Measurements from ENCODE around the gene EIF5AL1. TPM values are rescaled to one million over a fixed set of nuclear protein-coding genes. Genes with fewer than 3 reads are reported as not detected.
A peak's percentile ranks its signal among the peaks of the same experiment; 100 is the strongest.

The EIF5AL1 gene
- total RNA-seq, 1 experiment from 2014 or later = 0.17 TPM

DNA sequence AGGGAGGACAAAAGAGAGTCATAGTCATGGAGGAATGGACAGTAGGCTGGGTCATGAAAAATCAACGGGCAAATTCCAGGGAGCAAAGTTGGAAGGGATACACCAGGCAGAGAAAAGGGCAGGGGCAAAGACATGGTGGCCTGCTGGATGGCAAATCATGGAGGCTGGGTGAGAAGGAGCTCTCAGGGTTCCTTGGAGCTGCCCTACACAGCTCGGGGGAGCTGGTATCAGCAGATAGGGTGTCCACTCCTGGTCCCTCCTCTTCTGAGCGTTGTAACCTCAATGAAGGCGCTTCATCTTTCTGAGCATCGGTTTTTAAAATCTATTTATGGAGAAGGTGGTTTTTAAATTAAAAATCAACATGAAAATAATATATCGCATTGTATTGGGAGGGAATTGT is 27.9 kb upstream of the EIF5AL1 start:
- ChIA-PET CTCF (interaction anchor here (1.1 to 4.9 kb wide), 2 partner anchors 17 to 110 kb away, joined by 3 to 120 read pairs; no protein-coding TSS in a partner anchor), POLR2A (interaction anchor here (0.7 kb wide), 1 partner anchor 39 kb away, joined by 4 read pairs; the partner anchor contains the start of gene ZCCHC24)
- TF ChIP-seq NR1H2 (CRISPR knock-in tag; IDR thresholded peaks at IDR 0.05) (no peak), HMGA2 (CRISPR knock-in tag; IDR thresholded peaks at IDR 0.05) (no peak), ZNF423 (CRISPR knock-in tag; IDR thresholded peaks at IDR 0.05) (no peak)
- TF ChIP-seq, protein P1, sequence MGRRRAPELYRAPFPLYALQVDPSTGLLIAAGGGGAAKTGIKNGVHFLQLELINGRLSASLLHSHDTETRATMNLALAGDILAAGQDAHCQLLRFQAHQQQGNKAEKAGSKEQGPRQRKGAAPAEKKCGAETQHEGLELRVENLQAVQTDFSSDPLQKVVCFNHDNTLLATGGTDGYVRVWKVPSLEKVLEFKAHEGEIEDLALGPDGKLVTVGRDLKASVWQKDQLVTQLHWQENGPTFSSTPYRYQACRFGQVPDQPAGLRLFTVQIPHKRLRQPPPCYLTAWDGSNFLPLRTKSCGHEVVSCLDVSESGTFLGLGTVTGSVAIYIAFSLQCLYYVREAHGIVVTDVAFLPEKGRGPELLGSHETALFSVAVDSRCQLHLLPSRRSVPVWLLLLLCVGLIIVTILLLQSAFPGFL (CRISPR knock-in tag; IDR thresholded peaks at IDR 0.05; ENCODE audit: borderline replicate concordance) = no peak
- TF ChIP-seq, protein P2, sequence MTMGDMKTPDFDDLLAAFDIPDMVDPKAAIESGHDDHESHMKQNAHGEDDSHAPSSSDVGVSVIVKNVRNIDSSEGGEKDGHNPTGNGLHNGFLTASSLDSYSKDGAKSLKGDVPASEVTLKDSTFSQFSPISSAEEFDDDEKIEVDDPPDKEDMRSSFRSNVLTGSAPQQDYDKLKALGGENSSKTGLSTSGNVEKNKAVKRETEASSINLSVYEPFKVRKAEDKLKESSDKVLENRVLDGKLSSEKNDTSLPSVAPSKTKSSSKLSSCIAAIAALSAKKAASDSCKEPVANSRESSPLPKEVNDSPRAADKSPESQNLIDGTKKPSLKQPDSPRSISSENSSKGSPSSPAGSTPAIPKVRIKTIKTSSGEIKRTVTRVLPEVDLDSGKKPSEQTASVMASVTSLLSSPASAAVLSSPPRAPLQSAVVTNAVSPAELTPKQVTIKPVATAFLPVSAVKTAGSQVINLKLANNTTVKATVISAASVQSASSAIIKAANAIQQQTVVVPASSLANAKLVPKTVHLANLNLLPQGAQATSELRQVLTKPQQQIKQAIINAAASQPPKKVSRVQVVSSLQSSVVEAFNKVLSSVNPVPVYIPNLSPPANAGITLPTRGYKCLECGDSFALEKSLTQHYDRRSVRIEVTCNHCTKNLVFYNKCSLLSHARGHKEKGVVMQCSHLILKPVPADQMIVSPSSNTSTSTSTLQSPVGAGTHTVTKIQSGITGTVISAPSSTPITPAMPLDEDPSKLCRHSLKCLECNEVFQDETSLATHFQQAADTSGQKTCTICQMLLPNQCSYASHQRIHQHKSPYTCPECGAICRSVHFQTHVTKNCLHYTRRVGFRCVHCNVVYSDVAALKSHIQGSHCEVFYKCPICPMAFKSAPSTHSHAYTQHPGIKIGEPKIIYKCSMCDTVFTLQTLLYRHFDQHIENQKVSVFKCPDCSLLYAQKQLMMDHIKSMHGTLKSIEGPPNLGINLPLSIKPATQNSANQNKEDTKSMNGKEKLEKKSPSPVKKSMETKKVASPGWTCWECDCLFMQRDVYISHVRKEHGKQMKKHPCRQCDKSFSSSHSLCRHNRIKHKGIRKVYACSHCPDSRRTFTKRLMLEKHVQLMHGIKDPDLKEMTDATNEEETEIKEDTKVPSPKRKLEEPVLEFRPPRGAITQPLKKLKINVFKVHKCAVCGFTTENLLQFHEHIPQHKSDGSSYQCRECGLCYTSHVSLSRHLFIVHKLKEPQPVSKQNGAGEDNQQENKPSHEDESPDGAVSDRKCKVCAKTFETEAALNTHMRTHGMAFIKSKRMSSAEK (CRISPR knock-in tag; IDR thresholded peaks at IDR 0.05; ENCODE audit: borderline replicate concordance) = no peak
- TF ChIP-seq, protein P3, sequence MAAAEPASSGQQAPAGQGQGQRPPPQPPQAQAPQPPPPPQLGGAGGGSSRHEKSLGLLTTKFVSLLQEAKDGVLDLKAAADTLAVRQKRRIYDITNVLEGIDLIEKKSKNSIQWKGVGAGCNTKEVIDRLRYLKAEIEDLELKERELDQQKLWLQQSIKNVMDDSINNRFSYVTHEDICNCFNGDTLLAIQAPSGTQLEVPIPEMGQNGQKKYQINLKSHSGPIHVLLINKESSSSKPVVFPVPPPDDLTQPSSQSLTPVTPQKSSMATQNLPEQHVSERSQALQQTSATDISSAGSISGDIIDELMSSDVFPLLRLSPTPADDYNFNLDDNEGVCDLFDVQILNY (CRISPR knock-in tag; IDR thresholded peaks at IDR 0.05) = no peak
- peaks cover 6% of the 10 kb centered on the region; the same call in 1 of the 2 replicates for H3K9me3 Mint-ChIP-seq
- ATAC-seq = no peak
- DNase-seq (ENCODE audit: low spot score) = no peak
- H3K27ac Mint-ChIP-seq = no peak overlapping the region
- peaks cover 4% of the 10 kb centered on the region; the same call in 1 of the 2 replicates for H3K4me1 Mint-ChIP-seq
- H3K27me3 Mint-ChIP-seq (ENCODE audit: low read depth) = peaks cover 7% of the 10 kb centered on the region
- H3K36me3 Mint-ChIP-seq = no peaks in the 10 kb centered on the region
- no peak overlapping the region for H3K4me3 Mint-ChIP-seq

DNA sequence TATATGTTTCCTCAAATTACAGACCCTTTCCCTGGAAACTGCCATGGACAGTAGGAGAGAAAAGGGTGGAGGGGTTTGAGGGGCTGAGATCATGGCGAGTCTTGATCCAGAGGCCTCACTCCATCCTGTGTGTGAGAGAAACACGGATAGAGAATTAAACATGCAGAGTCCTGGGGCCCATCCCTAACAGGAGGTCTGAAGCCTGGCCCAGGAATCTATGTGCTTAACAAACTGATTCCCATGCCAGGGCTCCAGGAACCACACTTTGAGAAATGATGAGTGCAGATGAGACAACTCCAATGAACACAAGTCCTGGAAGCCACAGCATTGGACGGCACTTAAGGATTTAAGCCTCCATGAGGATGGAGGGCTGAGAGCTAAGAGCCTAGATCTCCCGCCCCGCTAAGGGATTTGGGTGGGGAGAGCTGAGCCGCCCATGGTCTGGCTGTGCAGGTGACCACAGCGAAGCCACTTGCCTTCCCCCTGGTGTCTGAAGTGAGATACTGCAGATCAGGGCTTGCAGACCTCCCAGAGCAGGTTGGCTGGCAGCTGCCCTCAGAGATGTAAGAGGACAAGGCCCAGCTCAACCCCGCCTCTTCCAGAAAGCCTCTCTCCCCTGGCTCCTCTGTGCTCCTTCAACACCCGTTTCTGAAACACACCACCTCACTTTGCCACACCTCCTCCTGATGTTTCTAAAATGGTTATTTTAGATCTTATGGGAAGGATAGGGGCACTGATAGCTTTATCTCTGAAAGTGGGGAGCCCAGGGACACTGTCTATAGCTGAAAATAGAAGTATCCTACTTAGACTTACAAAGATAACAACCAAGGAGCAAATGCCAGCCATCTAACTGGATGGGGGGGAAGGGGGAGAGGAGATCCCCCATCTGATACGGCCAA is 24.8 kb upstream of the EIF5AL1 start:
- Mint-ChIP-seq H3K36me3 (no peaks in the 10 kb centered on the region), H3K27me3 (ENCODE audit: low read depth) (no peaks in the 10 kb centered on the region; the same call in none of the 2 replicates), H3K9me3 (no peaks in the 10 kb centered on the region), H3K4me1 (peaks cover 12% of the 10 kb centered on the region), H3K27ac (no peak overlapping the region), H3K4me3 (no peak overlapping the region)
- TF ChIP-seq, protein P4, sequence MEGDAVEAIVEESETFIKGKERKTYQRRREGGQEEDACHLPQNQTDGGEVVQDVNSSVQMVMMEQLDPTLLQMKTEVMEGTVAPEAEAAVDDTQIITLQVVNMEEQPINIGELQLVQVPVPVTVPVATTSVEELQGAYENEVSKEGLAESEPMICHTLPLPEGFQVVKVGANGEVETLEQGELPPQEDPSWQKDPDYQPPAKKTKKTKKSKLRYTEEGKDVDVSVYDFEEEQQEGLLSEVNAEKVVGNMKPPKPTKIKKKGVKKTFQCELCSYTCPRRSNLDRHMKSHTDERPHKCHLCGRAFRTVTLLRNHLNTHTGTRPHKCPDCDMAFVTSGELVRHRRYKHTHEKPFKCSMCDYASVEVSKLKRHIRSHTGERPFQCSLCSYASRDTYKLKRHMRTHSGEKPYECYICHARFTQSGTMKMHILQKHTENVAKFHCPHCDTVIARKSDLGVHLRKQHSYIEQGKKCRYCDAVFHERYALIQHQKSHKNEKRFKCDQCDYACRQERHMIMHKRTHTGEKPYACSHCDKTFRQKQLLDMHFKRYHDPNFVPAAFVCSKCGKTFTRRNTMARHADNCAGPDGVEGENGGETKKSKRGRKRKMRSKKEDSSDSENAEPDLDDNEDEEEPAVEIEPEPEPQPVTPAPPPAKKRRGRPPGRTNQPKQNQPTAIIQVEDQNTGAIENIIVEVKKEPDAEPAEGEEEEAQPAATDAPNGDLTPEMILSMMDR (IDR thresholded peaks at IDR 0.05) = peak; percentile 81
- TF ChIP-seq ZNF121 (CRISPR knock-in tag; IDR thresholded peaks at IDR 0.05) = peak; percentile 20; the same call in 1 of the 2 replicates
- TF ChIP-seq, protein P5, sequence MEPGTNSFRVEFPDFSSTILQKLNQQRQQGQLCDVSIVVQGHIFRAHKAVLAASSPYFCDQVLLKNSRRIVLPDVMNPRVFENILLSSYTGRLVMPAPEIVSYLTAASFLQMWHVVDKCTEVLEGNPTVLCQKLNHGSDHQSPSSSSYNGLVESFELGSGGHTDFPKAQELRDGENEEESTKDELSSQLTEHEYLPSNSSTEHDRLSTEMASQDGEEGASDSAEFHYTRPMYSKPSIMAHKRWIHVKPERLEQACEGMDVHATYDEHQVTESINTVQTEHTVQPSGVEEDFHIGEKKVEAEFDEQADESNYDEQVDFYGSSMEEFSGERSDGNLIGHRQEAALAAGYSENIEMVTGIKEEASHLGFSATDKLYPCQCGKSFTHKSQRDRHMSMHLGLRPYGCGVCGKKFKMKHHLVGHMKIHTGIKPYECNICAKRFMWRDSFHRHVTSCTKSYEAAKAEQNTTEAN (CRISPR knock-in tag; IDR thresholded peaks at IDR 0.05) = no peak
- ChIA-PET POLR2A (interaction anchor here (1.2 kb wide), 1 partner anchor 42 kb away, joined by 3 read pairs; the partner anchor contains the start of gene ZCCHC24), CTCF (interaction anchor here (0.5 to 5.9 kb wide), 38 partner anchors 10 to 1014 kb away, joined by 3 to 120 read pairs (median 6); partner anchors contain the start of gene ZCCHC24)
- DNase-seq (ENCODE audit: low spot score) (peak; percentile 86), ATAC-seq (peak; percentile 97)

Data from WTC11 (cell line).